Stimulated activated CD4-positive, alpha-beta T cell treated with anti-CD3 and anti-CD28 coated beads, Interleukin-12 subunit alpha, Interleukin-12 subunit beta, amount 100 ng/mL, for 48 hours (primary cell): ENCODE measurements around the gene TIFAB.
A peak's percentile ranks its signal among the peaks of the same experiment; 100 is the strongest.

Experiments
- DNase-seq, 3 donors: peaks; one replicate each; pipeline ENCODE4 v3.0.0-alpha.2; 2020; ENCODE audit warnings: low read depth in 2 of 3, low spot score in 1 of 3

The TIFAB gene

GRCh38 chr5:135460246-135461033, 8.3 kb upstream of the TIFAB start:
- no peak for DNase-seq

GRCh38 chr5:135458921-135459331, 6.8 kb upstream of the TIFAB start:
- no peak for DNase-seq

GRCh38 chr5:135458356-135458755, 6.2 kb upstream of the TIFAB start:
- no peak for DNase-seq

- DNase-seq, result peak; percentile 47 to 57 (median 47)
These were observed 5.4 kb upstream of the TIFAB start for GRCh38 chr5:135457424-135458071.

- DNase-seq, result no peak
These were observed 4.3 kb upstream of the TIFAB start for GRCh38 chr5:135456238-135457099.

GRCh38 chr5:135455876-135456237, 3.7 kb upstream of the TIFAB start:
- no peak for DNase-seq

GRCh38 chr5:135454946-135455345, 2.8 kb upstream of the TIFAB start:
- DNase-seq, result no peak

- DNase-seq, result no peak
These were observed 1.5 kb upstream of the TIFAB start for GRCh38 chr5:135453613-135454012.

GRCh38 chr5:135451581-135452320, 400 bp downstream of the TIFAB start:
- no peak for DNase-seq

- DNase-seq, result no peak
These were observed 1.2 kb downstream of the TIFAB start for GRCh38 chr5:135450952-135451351.

GRCh38 chr5:135450336-135450735, 1.8 kb downstream of the TIFAB start:
- no peak for DNase-seq

- no peak for DNase-seq
These were observed 2.5 kb downstream of the TIFAB start for GRCh38 chr5:135449644-135450043.

- no peak for DNase-seq
These were observed 3.2 kb downstream of the TIFAB start for GRCh38 chr5:135448791-135449507.

- DNase-seq, result no peak
These were observed 3.9 kb downstream of the TIFAB start for GRCh38 chr5:135448071-135448739.

GRCh38 chr5:135447298-135447929, 4.7 kb downstream of the TIFAB start, which contains the start of gene DCANP1:
DCANP1 (minus strand) TSS chr5:135447348; CDS start chr5:135447108, 240 bp downstream.
- no peak for DNase-seq

- DNase-seq, result no peak
These were observed 5.5 kb downstream of the TIFAB start for GRCh38 chr5:135446615-135447014.

GRCh38 chr5:135446206-135446605, 5.9 kb downstream of the TIFAB start:
- no peak for DNase-seq

GRCh38 chr5:135445306-135445985, 6.7 kb downstream of the TIFAB start:
- no peak for DNase-seq

GRCh38 chr5:135444881-135445280, 7.3 kb downstream of the TIFAB start:
- no peak for DNase-seq
